Endothelial cell of umbilical vein (primary cell): Measurements from ENCODE around the gene ACVRL1. TPM values are rescaled to one million over a fixed set of nuclear protein-coding genes. Genes with fewer than 3 reads are reported as not detected.

Experiments
- BruUV-seq: library from RNA; stranded (reverse); fragments of 400-500 nt; replicated peaks from 2 replicates; lab custom pipeline; 2021; lab: Mats Ljungman, UMichigan
- CTCF ChIA-PET: fragments of 300-600, 350-600 bp; sonication (Branson Sonifier 250); formaldehyde crosslinking; loops from one replicate; lab custom pipeline; 2021; ENCODE audit warnings: antibody characterized with exemption, inconsistent platforms; lab: Charles Lee
- POLR2A ChIA-PET: fragments of 300-600, 350-600 bp; sonication (Branson Sonifier 250); formaldehyde crosslinking; loops from one replicate; lab custom pipeline; 2021; ENCODE audit warnings: antibody characterized with exemption, inconsistent platforms; lab: Charles Lee
- DNase-seq: peaks from one replicate; pipeline ENCODE4 v3.0.0-alpha.2; 2011; ENCODE audit warnings: low read depth, low spot score
- FAIRE-seq: peaks from 2 replicates; lab custom pipeline; 2011; peaks lifted over from hg19 to GRCh38; lab: Jason Lieb, UNC
- H2AFZ ChIP-seq: 2 replicates; pipeline ENCODE4 v1.6.0; 2012; ENCODE audit warnings: low read depth, low read length, control low read depth, inconsistent platforms
- H3K27ac ChIP-seq: 2 replicates; pipeline ENCODE4 v1.5.1; 2011; ENCODE audit warnings: low read depth, mild to moderate bottlenecking, control low read depth, low read length, moderate library complexity; ENCODE audit not compliant: insufficient read depth
- H3K27me3 ChIP-seq, 2 experiments: 2 replicates each; pipeline versions ENCODE4 v1.6.0 to v1.6.1; 2011; ENCODE audit warnings: low read length in 2 of 2, mixed read lengths in 1 of 2; ENCODE audit not compliant: control insufficient read depth in 2 of 2, insufficient read depth in 2 of 2
- H3K36me3 ChIP-seq, 2 experiments: 2 replicates in 1 of 2; 3 replicates in 1 of 2; pipeline ENCODE4 v1.5.1; 2011; ENCODE audit warnings: low read length in 2 of 2, mild to moderate bottlenecking in 1 of 2, moderate library complexity in 1 of 2; ENCODE audit not compliant: control insufficient read depth in 2 of 2, insufficient read depth in 2 of 2; ENCODE audit errors: extremely low read depth in 1 of 2
- H3K4me1 ChIP-seq: 3 replicates; pipeline ENCODE4 v1.5.1; 2011; ENCODE audit warnings: mild to moderate bottlenecking, low read length; ENCODE audit not compliant: control insufficient read depth, insufficient read depth; ENCODE audit errors: extremely low read depth
- H3K4me2 ChIP-seq: 2 replicates; pipeline ENCODE4 v1.6.1; 2011; ENCODE audit warnings: low read length, control low read depth, mixed read lengths; ENCODE audit not compliant: insufficient read depth
- H3K4me3 ChIP-seq, 3 experiments: fragments of 200-600 bp in 1 of 3; sonication (generic), shearing (Covaris generic) in 1 of 3; replicated peaks in 1 of 3; 2 replicates each; pipeline ENCODE4 v1.5.1; 2011 to 2016; ENCODE audit warnings: control low read depth in 3 of 3, low read length in 3 of 3, mild to moderate bottlenecking in 2 of 3, inconsistent platforms in 1 of 3, low read depth in 1 of 3, moderate library complexity in 1 of 3; ENCODE audit not compliant: insufficient read depth in 1 of 3
- H3K79me2 ChIP-seq: 2 replicates; pipeline ENCODE4 v1.6.0; 2012; ENCODE audit warnings: low read length, inconsistent platforms; ENCODE audit not compliant: control insufficient read depth, insufficient read depth
- H3K9ac ChIP-seq: replicated peaks from 2 replicates; pipeline ENCODE3; 2011; ENCODE audit warnings: low read length, control low read depth; ENCODE audit not compliant: insufficient read depth; ENCODE audit errors: extremely low read depth
- H3K9me1 ChIP-seq: replicated peaks from 3 replicates; pipeline ENCODE4 v1.6.0; 2011; ENCODE audit warnings: mild to moderate bottlenecking, low read length; ENCODE audit not compliant: control insufficient read depth, insufficient read depth; ENCODE audit errors: extremely low read depth
- H3K9me3 ChIP-seq: replicated peaks from 2 replicates; pipeline ENCODE4 v1.5.1; 2012; ENCODE audit warnings: low read length, inconsistent platforms; ENCODE audit not compliant: control insufficient read depth, insufficient read depth
- H4K20me1 ChIP-seq: replicated peaks from 2 replicates; pipeline ENCODE3; 2011; ENCODE audit warnings: mild to moderate bottlenecking, low read length; ENCODE audit not compliant: control insufficient read depth, insufficient read depth; ENCODE audit errors: extremely low read depth
- CTCF ChIP-seq, 2 donors: IDR thresholded peaks; 1 replicate in 1 of 2; 2 replicates in 1 of 2; pipeline ENCODE4 v1.5.1; 2011; ENCODE audit warnings: low read length in 2 of 2, mild to moderate bottlenecking in 2 of 2, moderate library complexity in 2 of 2, control low read depth in 1 of 2, inconsistent platforms in 1 of 2, low read depth in 1 of 2; ENCODE audit not compliant: insufficient read depth in 1 of 2; ENCODE audit errors: extremely low read depth in 1 of 2
- EZH2 ChIP-seq: IDR thresholded peaks from 2 replicates; pipeline ENCODE4 v1.6.1; 2012; ENCODE audit warnings: borderline replicate concordance, low read depth, mild to moderate bottlenecking, moderate library complexity, low read length, inconsistent platforms; ENCODE audit not compliant: severe bottlenecking
- FOS ChIP-seq: IDR thresholded peaks from 2 replicates; pipeline ENCODE4 v1.6.1; 2011; ENCODE audit warnings: mild to moderate bottlenecking, low read length, moderate library complexity, borderline replicate concordance; ENCODE audit not compliant: insufficient read depth
- GATA2 ChIP-seq: IDR thresholded peaks from 2 replicates; pipeline ENCODE4 v1.7.0; 2011; ENCODE audit warnings: low read depth, mild to moderate bottlenecking, moderate library complexity, mixed read lengths, low read length; ENCODE audit not compliant: insufficient read length, insufficient read depth
- JUN ChIP-seq: IDR thresholded peaks from 2 replicates; pipeline ENCODE4 v1.6.1; 2011; ENCODE audit warnings: borderline replicate concordance, low read depth; ENCODE audit not compliant: insufficient read length, insufficient read depth
- MAX ChIP-seq: IDR thresholded peaks from 2 replicates; pipeline ENCODE4 v1.6.1; 2011; ENCODE audit not compliant: insufficient read depth, insufficient read length
- MYC ChIP-seq: IDR thresholded peaks from one replicate; pipeline ENCODE4 v1.6.1; 2011; ENCODE audit warnings: mild to moderate bottlenecking, low read depth, low read length
- POLR2A ChIP-seq: IDR thresholded peaks from 2 replicates; pipeline ENCODE4 v1.6.1; 2012; ENCODE audit warnings: low read depth, mild to moderate bottlenecking, control low read depth, low read length
- POLR2AphosphoS5 ChIP-seq: IDR thresholded peaks from 2 replicates; pipeline ENCODE4 v1.6.1; 2012; ENCODE audit warnings: low read depth, mild to moderate bottlenecking, control low read depth, low read length, moderate library complexity; ENCODE audit not compliant: insufficient read depth
- dilution Hi-C: fragments of 300-500 bp; cut with MboI; formaldehyde crosslinking; loops from one replicate; pipeline ENCODE4 v1.15.0; 2019; ENCODE audit warnings: low sequenced_read_pairs; ENCODE audit not compliant: extremely low pct_ligation_motif_present
- intact Hi-C: fragments of 100-400 bp; cut with micrococcal nuclease; formaldehyde crosslinking; loops from one replicate; pipeline ENCODE4 v1.10.0; 2022
- polyA plus RNA-seq, 4 experiments: library from polyadenylated mRNA; depleted of rRNA in 3 of 4; stranded (reverse) in 3 of 4; unstranded in 1 of 4; fragments of >200 nt; gene quantifications; 2 replicates each; pipeline versions ENCODE4 v1.2.1 to v1.2.3, GENCODE V29; 2011 to 2012; ENCODE audit warnings: missing spikeins in 1 of 4
- total RNA-seq: library from RNA; stranded (reverse); gene quantifications from 2 replicates; pipeline ENCODE4 v1.2.3, GENCODE V29; 2021

Gene ACVRL1
- total and polyA plus RNA-seq, 2 donors (not counting 3 experiments of a cell fraction or from before 2014, with no cell fraction given), result 355 to 404 TPM

GRCh38 chr12:51901121-51901817 is 6.0 kb upstream of the ACVRL1 start:
- peak overlapping the region; percentile 14 for H3K27ac ChIP-seq
- dilution Hi-C loops, result no loop called here
- ChIA-PET POLR2A (no interaction called here), CTCF (interaction anchor here (1.3 to 10.5 kb wide), 3 partner anchors 8 to 70 kb away, joined by 4 to 393 read pairs (median 286); partner anchors contain the start of gene ACVRL1)
- peaks cover 68% of the 10 kb centered on the region for H3K4me1 ChIP-seq
- no peaks in the 10 kb centered on the region for H4K20me1 ChIP-seq
- no peaks in the 10 kb centered on the region for H3K27me3 ChIP-seq
- no peaks in the 10 kb centered on the region for H3K79me2 ChIP-seq
- DNase-seq, result no peak
- no peak overlapping the region for H3K9ac ChIP-seq
- no peaks in the 10 kb centered on the region for H3K9me3 ChIP-seq
- no peak for TF ChIP-seq JUN
- no peak for TF ChIP-seq MYC
- TF ChIP-seq POLR2AphosphoS5, result no peak
- no peak for TF ChIP-seq GATA2
- no peak for TF ChIP-seq FOS
- TF ChIP-seq POLR2A, result no peak
- TF ChIP-seq EZH2, result no peak
- TF ChIP-seq CTCF (IDR thresholded peaks at IDR 0.05; ENCODE audit: extremely low read depth in 1 of 2, insufficient read depth in 1 of 2, low read depth in 1 of 2, low read length in 2 of 2), result no peak
- no peak for TF ChIP-seq MAX
- H3K36me3 ChIP-seq, result no peaks in the 10 kb centered on the region
- intact Hi-C loops, result no loop called here
- no peak overlapping the region for H3K4me2 ChIP-seq
- no peaks in the 10 kb centered on the region for H3K9me1 ChIP-seq
- H3K4me3 ChIP-seq, result no peak overlapping the region
- H2AFZ ChIP-seq, result peak overlapping the region; percentile 10
- BruUV-seq, result no TSS peak
- FAIRE-seq, result no peak
